GM18520 (cell line): ENCODE results near the gene OR6C75.
"Not testable (repeated sequence)": the region's sequence is repeated elsewhere in the genome, so short reads cannot be mapped to it uniquely, and the experiment has no call there.

ENCODE experiments used
- ATAC-seq: cut with Tn5 transposase; IDR thresholded peaks from one replicate; pipeline ENCODE4 v1.9.1; 2021; ENCODE audit not compliant: unreplicated experiment

Gene OR6C75

GRCh38 chr12:55362675-55363074 lies at the start of gene OR6C75:
TSS of gene OR6C75 (plus strand) at chr12:55362975. CDS start at chr12:55365111, 2,136 bp downstream.
- ATAC-seq, result no peak

DNA sequence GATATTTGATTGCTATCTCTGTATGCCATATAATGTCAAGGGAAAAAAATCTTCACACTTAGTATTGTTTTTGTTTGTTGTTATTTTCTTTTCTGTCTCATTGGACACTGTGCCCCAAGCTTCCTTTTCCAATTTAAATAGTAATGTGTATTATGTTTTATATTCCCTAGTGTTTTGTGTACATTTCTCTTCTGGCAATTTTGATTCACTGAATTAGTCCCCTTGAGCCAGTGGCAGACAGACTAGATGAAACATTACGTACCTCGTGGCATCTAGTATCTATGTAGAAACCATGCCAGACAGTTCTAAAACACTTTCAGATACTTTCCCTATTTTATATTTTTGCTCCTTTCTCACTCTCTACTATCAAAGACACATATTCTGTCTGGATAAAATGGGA lies 48.7 kb upstream of the OR6C75 start, which contains the start of gene OR6C1:
Gene OR6C1 (plus strand): TSS at position 301 of the 400 bp plus-strand sequence. CDS start 6,257 bp downstream, outside the sequence.
- ATAC-seq, result no peak

DNA sequence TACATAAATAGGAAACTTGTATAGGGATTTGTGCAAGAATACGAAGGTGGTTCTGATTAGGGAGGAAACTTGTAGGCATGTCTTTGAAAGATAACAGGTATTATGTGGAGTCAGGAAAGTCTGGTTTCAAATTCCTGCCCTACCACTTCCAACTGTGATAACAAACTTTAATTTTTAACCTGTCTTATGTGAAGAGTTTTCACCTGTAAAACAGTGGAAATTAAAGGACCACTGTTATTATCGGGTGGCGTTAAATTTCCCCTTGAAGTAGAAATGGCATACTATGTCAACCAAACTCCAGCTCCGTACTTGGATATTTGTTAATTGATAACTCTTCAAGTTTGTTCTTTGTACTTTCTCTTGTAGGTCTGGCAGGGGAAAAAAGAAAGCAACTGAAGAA lies 42.6 kb upstream of the OR6C75 start:
- ATAC-seq, result no peak

DNA sequence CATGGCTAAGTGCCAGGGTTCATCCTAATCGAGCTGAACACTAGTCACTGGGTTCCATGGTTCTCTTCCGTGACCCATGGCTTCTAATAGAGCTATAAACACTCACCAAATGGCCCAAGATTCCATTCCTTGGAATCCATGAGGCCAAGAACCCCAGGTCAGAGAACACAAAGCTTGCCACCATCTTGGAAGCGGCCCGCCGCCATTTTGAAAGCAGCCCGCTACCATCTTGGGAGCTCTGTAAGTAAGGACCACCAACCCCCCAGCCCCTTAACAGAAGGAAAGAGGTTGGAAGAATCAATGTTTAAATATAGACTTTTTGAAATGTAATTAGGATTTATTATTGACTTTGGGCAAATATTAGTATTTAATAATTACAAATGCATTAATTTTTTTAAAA lies 37.0 kb upstream of the OR6C75 start:
- not testable (repeated sequence) for ATAC-seq

DNA sequence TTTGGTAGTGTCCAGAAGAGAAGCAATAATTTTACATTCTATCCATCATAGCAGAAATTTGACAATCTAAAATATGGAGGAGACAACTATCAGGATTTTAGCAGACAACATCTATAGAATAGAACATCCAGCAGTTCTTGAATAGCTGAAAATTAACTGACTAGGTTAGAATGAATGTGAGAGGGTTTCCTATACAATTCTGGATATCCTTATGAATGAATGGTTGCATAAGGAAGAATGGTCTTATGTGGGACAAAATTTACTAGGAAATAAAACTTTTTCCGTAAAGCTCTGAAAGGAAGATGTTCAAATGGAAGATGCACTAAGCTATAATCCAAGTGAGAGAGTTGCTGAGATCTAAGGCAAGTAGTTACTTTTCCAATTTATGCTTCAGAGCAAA lies 32.3 kb upstream of the OR6C75 start, which contains the start of gene OR6C3:
Gene OR6C3 (plus strand): TSS at position 301 of the 400 bp plus-strand sequence. CDS start 955 bp downstream, outside the sequence.
- ATAC-seq, result no peak

- ATAC-seq, result no peak
Observed at GRCh38 chr12:55336002-55336401, 26.8 kb upstream of the OR6C75 start.

DNA sequence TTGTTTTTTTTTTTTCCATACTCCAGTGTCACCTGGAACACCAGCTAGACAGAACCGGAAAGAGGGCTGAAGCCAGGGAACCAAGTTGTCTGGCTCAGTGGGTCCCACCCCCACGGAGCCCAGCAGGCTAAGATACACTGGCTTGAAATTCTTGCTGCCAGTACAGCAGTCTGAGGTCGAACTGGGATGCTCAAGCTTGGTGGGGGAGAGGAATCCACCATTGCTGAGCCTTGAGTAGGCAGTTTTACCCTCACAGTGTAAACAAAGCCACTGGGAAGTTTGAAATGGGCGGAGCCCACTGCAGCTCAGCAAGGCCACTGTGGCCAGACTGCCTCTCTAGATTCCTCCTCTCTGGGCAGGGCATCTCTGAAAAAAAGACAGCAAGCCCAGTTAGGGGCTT lies 7.4 kb upstream of the OR6C75 start:
- ATAC-seq, result not testable (repeated sequence)

GRCh38 chr12:55365086-55365485 lies 2.3 kb downstream of the OR6C75 start:
- ATAC-seq, result no peak

DNA sequence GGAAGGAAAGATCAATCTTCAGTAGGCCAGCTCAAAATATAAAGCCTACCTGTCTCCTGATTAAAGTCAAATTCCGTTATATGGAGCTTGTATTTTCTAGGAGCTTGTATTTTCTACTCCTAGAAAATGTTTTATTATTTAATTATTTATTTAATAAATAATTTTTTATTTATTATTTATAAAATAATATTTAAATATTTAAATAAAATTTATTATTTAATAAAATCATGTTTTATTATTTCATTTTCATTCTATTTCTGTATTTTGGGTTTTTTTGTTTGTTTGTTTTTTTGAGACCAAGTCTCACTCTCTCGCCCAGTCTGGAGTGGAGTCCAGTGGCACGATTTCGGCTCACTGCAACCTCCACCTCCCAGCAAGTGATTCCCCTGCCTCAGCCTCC lies 9.7 kb downstream of the OR6C75 start:
- ATAC-seq, result no peak

GRCh38 chr12:55385891-55386290 lies 23.1 kb downstream of the OR6C75 start:
- no peak for ATAC-seq

- ATAC-seq, result no peak
Observed at GRCh38 chr12:55392032-55392795, 29.4 kb downstream of the OR6C75 start.

- no peak for ATAC-seq
Observed at GRCh38 chr12:55396326-55396725, 33.6 kb downstream of the OR6C75 start.

DNA sequence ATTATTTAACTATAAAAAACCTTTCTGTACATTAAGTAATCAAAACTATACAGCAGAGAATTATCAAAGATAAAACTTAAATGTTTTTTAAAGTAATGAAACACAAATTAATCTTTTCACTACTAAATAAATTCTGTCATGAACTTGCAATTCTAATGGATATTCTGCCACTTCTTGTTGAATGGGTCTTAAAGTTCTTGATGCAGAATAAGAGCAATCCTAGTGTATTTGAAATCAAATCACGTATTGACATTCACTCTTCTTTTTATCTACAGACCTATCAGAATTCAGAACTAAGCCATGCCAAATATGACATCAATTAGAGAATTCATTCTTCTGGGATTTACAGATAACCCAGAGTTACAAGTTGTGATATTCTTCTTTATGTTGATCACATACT lies 37.5 kb downstream of the OR6C75 start, which contains the start of gene OR6C65:
Gene OR6C65 (plus strand): TSS at position 301 of the 400 bp plus-strand sequence. CDS start 0 bp downstream, at position 301.
- no peak for ATAC-seq

DNA sequence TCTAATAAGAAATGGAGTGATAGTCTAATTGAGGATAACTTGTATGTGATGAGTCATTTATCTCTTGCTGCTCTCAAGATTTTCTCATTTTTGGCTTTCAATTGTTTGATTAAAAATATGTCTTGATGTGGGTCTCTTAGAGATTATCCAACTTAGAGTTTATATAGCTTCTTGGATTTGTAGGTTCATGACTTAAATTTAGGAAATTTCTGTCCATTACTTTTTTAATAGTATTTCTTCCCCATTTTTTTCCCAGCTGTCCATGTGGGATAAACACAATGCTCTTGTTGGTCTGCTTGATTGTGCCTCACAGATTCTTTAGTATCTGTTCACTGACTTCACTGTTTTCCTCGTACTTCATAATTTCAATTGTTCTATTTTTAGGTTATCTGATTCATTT lies 45.1 kb downstream of the OR6C75 start:
- no peak for ATAC-seq

DNA sequence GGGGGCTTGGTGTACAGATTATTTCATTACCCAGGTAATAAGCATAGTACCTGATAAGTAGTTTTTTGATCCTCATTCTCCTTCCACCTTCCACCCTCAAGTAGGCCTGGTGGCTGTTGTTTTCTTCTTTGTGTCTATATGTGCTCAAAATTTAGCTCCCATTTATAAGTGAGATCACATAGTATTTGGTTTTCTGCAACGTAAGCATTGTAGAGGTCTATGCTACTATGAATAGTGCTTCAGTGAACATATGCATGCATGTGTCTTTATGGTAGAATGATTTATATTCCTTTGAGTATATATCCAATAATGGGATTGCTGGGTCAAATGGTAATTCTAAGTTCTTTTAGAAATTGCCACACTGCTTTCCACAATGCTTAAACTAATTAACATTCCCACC lies 46.4 kb downstream of the OR6C75 start:
- not testable (repeated sequence) for ATAC-seq

GRCh38 chr12:55412138-55412537 lies 49.4 kb downstream of the OR6C75 start:
- ATAC-seq, result not testable (repeated sequence)

- not testable (repeated sequence) for ATAC-seq
Observed at GRCh38 chr12:55413498-55414388, 51.0 kb downstream of the OR6C75 start.

- not testable (repeated sequence) for ATAC-seq
Observed at GRCh38 chr12:55414396-55414823, 51.6 kb downstream of the OR6C75 start.

DNA sequence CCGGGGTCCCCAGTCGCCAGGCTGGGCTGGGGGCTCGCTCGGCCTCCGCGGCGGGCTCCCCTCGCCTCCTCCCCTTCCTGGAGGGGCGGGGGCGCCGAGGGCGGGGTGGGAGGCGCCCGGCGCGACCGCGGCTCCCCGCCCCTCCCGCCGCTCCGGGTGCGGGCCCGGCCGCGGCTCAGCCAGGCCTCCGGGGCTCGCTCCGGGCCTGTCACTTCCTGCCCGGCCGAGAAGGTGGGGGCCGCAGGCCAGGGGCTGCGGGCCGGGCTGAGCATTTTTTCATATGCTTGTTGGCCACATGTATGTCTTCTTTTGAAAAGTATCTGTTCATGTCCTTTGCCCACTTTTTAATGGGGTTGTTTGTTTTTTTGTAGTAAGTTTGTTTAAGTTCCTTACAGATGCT lies 52.1 kb downstream of the OR6C75 start:
- ATAC-seq, result not testable (repeated sequence)

DNA sequence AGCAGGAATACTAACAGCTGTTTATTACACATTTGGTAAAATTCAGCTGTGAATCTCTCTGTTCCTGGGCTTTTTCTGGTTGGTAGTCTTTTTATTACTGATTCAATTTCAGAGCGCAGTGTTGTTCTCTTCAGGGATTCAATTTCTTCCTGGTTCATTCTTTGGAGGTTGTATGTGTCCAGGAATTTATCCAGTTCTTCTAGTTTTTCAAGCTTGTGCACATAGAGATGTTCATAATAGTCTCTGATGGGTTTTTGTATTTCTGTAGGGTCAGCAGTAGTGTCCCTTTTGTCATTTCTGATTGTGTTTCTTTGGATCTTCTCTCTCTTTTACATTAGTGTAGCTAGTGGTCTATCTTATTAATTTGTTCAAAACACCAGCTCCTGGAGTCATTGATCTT lies 54.2 kb downstream of the OR6C75 start:
- no peak for ATAC-seq
